K562 (cell line): Measurements from ENCODE around the gene WDR64. TPM values are rescaled to one million over a fixed set of nuclear protein-coding genes. Genes with fewer than 3 reads are reported as not detected.

Experiments
- ATAC-seq: fragments of 200-7000 bp; cut with Tn5 transposase; 3 replicates; pipeline ENCODE4 v1.9.1; 2020; ENCODE audit warnings: moderate library complexity
- BruUV-seq: library from RNA; stranded (reverse); fragments of 400-500 nt; replicated peaks from 2 replicates; lab custom pipeline; 2021; lab: Mats Ljungman, UMichigan
- CTCF ChIA-PET: fragments of 300-600 bp; formaldehyde crosslinking; extraction: SDS; loops from one replicate; lab custom pipeline; 2021; ENCODE audit warnings: low intra/inter-chr PET ratio; lab: Yijun Ruan, JAX
- POLR2A ChIA-PET: fragments of 300-600, 350-650 bp; sonication (Branson Sonifier 250); formaldehyde crosslinking; extraction: SDS; loops from one replicate; lab custom pipeline; 2021; ENCODE audit warnings: antibody characterized with exemption, inconsistent platforms; lab: Yijun Ruan, JAX
- DNase-seq, 4 experiments: peaks; one replicate each; pipeline versions ENCODE4 v3.0.0 to v3.0.0-alpha.2; 2011 to 2018; ENCODE audit warnings: low spot score in 3 of 4, mixed read lengths in 3 of 4; ENCODE audit errors: extremely low read depth in 1 of 4
- FAIRE-seq: peaks from 2 replicates; lab custom pipeline; 2011; peaks lifted over from hg19 to GRCh38; lab: Jason Lieb, UNC
- H2AFZ ChIP-seq: 2 replicates; pipeline ENCODE4 v1.6.0; 2011; ENCODE audit warnings: low read depth, low read length, control low read depth, inconsistent platforms
- H3K27ac ChIP-seq: fragments of 200-600 bp; 3 replicates; pipeline ENCODE4 v1.8.0; 2011; ENCODE audit warnings: low read depth, mild to moderate bottlenecking, control low read depth, inconsistent platforms, low read length, moderate library complexity, mixed read lengths; ENCODE audit errors: extremely low read depth
- H3K27me3 ChIP-seq, 2 experiments: fragments of 300-600 bp in 1 of 2; 2 replicates in 1 of 2; 3 replicates in 1 of 2; pipeline versions ENCODE4 v1.6.0 to v1.8.0; 2011; ENCODE audit warnings: inconsistent platforms in 2 of 2, low read length in 2 of 2, mild to moderate bottlenecking in 1 of 2, mixed read lengths in 1 of 2, moderate library complexity in 1 of 2; ENCODE audit not compliant: control insufficient read depth in 2 of 2, insufficient read depth in 2 of 2
- H3K36me3 ChIP-seq: fragments of 300-600 bp; 3 replicates; pipeline ENCODE4 v1.8.0; 2011; ENCODE audit warnings: mild to moderate bottlenecking, low read length, inconsistent platforms; ENCODE audit not compliant: control insufficient read depth, insufficient read depth
- H3K4me1 ChIP-seq, 2 experiments: fragments of 200-600 bp in 1 of 2; replicated peaks in 1 of 2; 2 replicates in 1 of 2; 3 replicates in 1 of 2; pipeline versions ENCODE4 v1.5.1 to v1.8.0; 2011; ENCODE audit warnings: inconsistent platforms in 2 of 2, low read length in 2 of 2, mild to moderate bottlenecking in 1 of 2, mixed read lengths in 1 of 2, moderate library complexity in 1 of 2; ENCODE audit not compliant: control insufficient read depth in 2 of 2, insufficient read depth in 2 of 2
- H3K4me2 ChIP-seq: 2 replicates; pipeline ENCODE4 v1.6.1; 2011; ENCODE audit warnings: low read length, control low read depth, inconsistent platforms, mixed read lengths; ENCODE audit not compliant: insufficient read depth
- H3K4me3 ChIP-seq: fragments of 200-600 bp; sonication (generic), shearing (Covaris generic); 2 replicates; pipeline ENCODE4 v1.5.1; 2016; ENCODE audit warnings: control low read depth, inconsistent platforms
- H3K79me2 ChIP-seq: fragments of 200-600 bp; 3 replicates; pipeline ENCODE4 v1.8.0; 2011; ENCODE audit warnings: low read length, inconsistent platforms; ENCODE audit not compliant: control insufficient read depth, insufficient read depth
- H3K9ac ChIP-seq, 2 experiments: 2 replicates each; pipeline versions ENCODE4 v1.6.0 to v1.6.1; 2011; ENCODE audit warnings: low read depth in 2 of 2, low read length in 2 of 2, control low read depth in 1 of 2, inconsistent platforms in 1 of 2, mild to moderate bottlenecking in 1 of 2, mixed read lengths in 1 of 2; ENCODE audit not compliant: insufficient read depth in 1 of 2
- H3K9me1 ChIP-seq: one replicate; pipeline ENCODE4 v1.6.0; 2011; ENCODE audit warnings: inconsistent platforms, mild to moderate bottlenecking, low read length, moderate library complexity; ENCODE audit not compliant: control insufficient read depth, insufficient read depth
- H3K9me3 ChIP-seq: replicated peaks from 2 replicates; pipeline ENCODE4 v1.5.1; 2011; ENCODE audit warnings: low read depth, low read length, inconsistent platforms; ENCODE audit not compliant: control insufficient read depth, insufficient read depth
- H4K20me1 ChIP-seq: replicated peaks from 2 replicates; pipeline ENCODE4 v1.6.1; 2011; ENCODE audit warnings: low read length, inconsistent platforms, mixed read lengths; ENCODE audit not compliant: control insufficient read depth, insufficient read depth
- CCNT2 ChIP-seq: IDR thresholded peaks from 2 replicates; pipeline ENCODE4 v1.6.1; 2011; ENCODE audit warnings: borderline replicate concordance, low read depth, mild to moderate bottlenecking, moderate library complexity, mixed read lengths, low read length; ENCODE audit not compliant: insufficient read length; ENCODE audit errors: extremely low read depth
- ESRRA ChIP-seq: fragments of 450-650 bp; IDR thresholded peaks from 2 replicates; pipeline ENCODE4 v1.6.1; 2014; ENCODE audit warnings: low read depth, mild to moderate bottlenecking, moderate library complexity, borderline replicate concordance
- IRF1 ChIP-seq: sonication (generic); formaldehyde crosslinking; IDR thresholded peaks from 2 replicates; pipeline ENCODE4 v1.8.0; 2022; ENCODE audit warnings: missing genetic modification reagents, mild to moderate bottlenecking, borderline replicate concordance
- MAX ChIP-seq: sonication (generic); formaldehyde crosslinking; IDR thresholded peaks from 2 replicates; pipeline ENCODE4 v1.9.0; 2022; ENCODE audit warnings: mild to moderate bottlenecking, missing genetic modification reagents
- MEF2A ChIP-seq: IDR thresholded peaks from 2 replicates; pipeline ENCODE4 v1.6.1; 2011; ENCODE audit warnings: low read depth, mild to moderate bottlenecking, low read length, moderate library complexity; ENCODE audit not compliant: control insufficient read depth
- MEIS2 ChIP-seq: fragments of 450-650 bp; IDR thresholded peaks from 2 replicates; pipeline ENCODE4 v1.6.1; 2014; ENCODE audit warnings: mild to moderate bottlenecking; ENCODE audit not compliant: partially characterized antibody
- MITF ChIP-seq: IDR thresholded peaks from 2 replicates; pipeline ENCODE4 v1.6.1; 2014; ENCODE audit warnings: antibody characterized with exemption
- PHTF2 ChIP-seq: fragments of 250-450 bp; sonication (Bioruptor Pico); IDR thresholded peaks from 2 replicates; pipeline ENCODE4 v1.5.0; 2021; ENCODE audit warnings: mild to moderate bottlenecking
- THRAP3 ChIP-seq: fragments of 450-650 bp; IDR thresholded peaks from 2 replicates; pipeline ENCODE4 v1.6.1; 2016; ENCODE audit warnings: mild to moderate bottlenecking, inconsistent platforms, borderline replicate concordance
- ZBTB2 ChIP-seq: fragments of 450-650 bp; IDR thresholded peaks from 2 replicates; pipeline ENCODE4 v1.6.1; 2016; ENCODE audit warnings: antibody characterized with exemption
- ZKSCAN8 ChIP-seq: fragments of 200-800 bp; sonication (Bioruptor generic); IDR thresholded peaks from 2 replicates; pipeline ENCODE4 v1.6.1; 2016; ENCODE audit warnings: missing genetic modification characterization, missing compliant biosample characterization
- ZNF583 ChIP-seq: fragments of 250-450 bp; sonication (Bioruptor Pico); IDR thresholded peaks from 2 replicates; pipeline ENCODE4 v1.4.0; 2020
- WGBS: fragments of 100-300 bp; shearing (Covaris generic); methylation state at CpG from one replicate; pipeline ENCODE4 v1.1.6; 2016; ENCODE audit warnings: low coverage, mixed read lengths; ENCODE audit not compliant: insufficient coverage; ENCODE audit errors: missing lambda C conversion rate; 5-methylcytosine and 5-hydroxymethylcytosine counted together
- in situ Hi-C: fragments of 300-500 bp; cut with MboI; formaldehyde crosslinking; loops from 4 replicates; pipeline ENCODE4 v1.15.0; 2018; ENCODE audit warnings: inconsistent platforms, mixed read lengths
- intact Hi-C: fragments of 100-400 bp; cut with micrococcal nuclease; formaldehyde crosslinking; loops from 2 replicates; pipeline ENCODE4 v1.14.2; 2022
- polyA plus RNA-seq, 8 experiments: library from polyadenylated mRNA; depleted of rRNA in 4 of 8; stranded (reverse) in 5 of 8; unstranded in 3 of 8; fragments of >200 nt; fragmentation: Nextera tagmentation in 2 of 8; fragmentation: Illumina TruSeq in 1 of 8; extraction: Ambion mirVana in 2 of 8; extraction: Trizol in 1 of 8; gene quantifications; 2 replicates each; pipeline versions ENCODE4 v1.2.1 to v1.2.3, GENCODE V29; 2011 to 2014; ENCODE audit warnings: inconsistent platforms in 1 of 8, missing spikeins in 1 of 8
- total RNA-seq, 7 experiments: library from RNA; depleted of rRNA in 6 of 7; stranded (reverse); fragments of >200 nt in 6 of 7; fragmentation: Illumina TruSeq in 2 of 7; extraction: Trizol in 2 of 7; gene quantifications; 2 replicates each; pipeline versions ENCODE4 v1.2.1 to v1.2.3, GENCODE V29; 2011 to 2021; ENCODE audit warnings: low replicate concordance in 1 of 7
- TF ChIP-seq, protein P1 (sequence below): sonication (generic); formaldehyde crosslinking; IDR thresholded peaks from 2 replicates; pipeline ENCODE4 v1.8.0; 2022; ENCODE audit warnings: mild to moderate bottlenecking, missing genetic modification reagents
- TF ChIP-seq, protein P2 (sequence below), 2 experiments: fragments of 200-800 bp in 1 of 2; sonication (Bioruptor generic) in 1 of 2; sonication (generic) in 1 of 2; formaldehyde crosslinking in 1 of 2; IDR thresholded peaks in 1 of 2; conservative IDR thresholded peaks in 1 of 2; 2 replicates each; pipeline versions ENCODE4 v1.5.0 to v1.6.1; 2016 to 2020; ENCODE audit warnings: missing compliant biosample characterization in 1 of 2, missing genetic modification characterization in 1 of 2, missing genetic modification reagents in 1 of 2

WDR64 gene
- total and polyA plus RNA-seq, 9 of the 15 experiments (the other 6 are each of a cell fraction or from before 2014, with no cell fraction given): 0.06 to 0.29 (median 0.19) TPM; not detected in 5

- TF ChIP-seq, protein P1, sequence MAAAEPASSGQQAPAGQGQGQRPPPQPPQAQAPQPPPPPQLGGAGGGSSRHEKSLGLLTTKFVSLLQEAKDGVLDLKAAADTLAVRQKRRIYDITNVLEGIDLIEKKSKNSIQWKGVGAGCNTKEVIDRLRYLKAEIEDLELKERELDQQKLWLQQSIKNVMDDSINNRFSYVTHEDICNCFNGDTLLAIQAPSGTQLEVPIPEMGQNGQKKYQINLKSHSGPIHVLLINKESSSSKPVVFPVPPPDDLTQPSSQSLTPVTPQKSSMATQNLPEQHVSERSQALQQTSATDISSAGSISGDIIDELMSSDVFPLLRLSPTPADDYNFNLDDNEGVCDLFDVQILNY (CRISPR knock-in tag): no peak
- peak; percentile 70 for TF ChIP-seq MEIS2
Measured at GRCh38 chr1:241782396-241782795, 130.3 kb downstream of the WDR64 start (continued).

GRCh38 chr1:241787691-241788090, 135.6 kb downstream of the WDR64 start:
- Histone ChIP-seq H3K9me3 (no peaks in the 10 kb centered on the region), H3K27ac (no peak overlapping the region), H3K36me3 (no peaks in the 10 kb centered on the region), H3K27me3 (no peaks in the 10 kb centered on the region), H3K4me2 (no peak overlapping the region), H3K9me1 (no peaks in the 10 kb centered on the region), H3K79me2 (no peaks in the 10 kb centered on the region), H2AFZ (peak overlapping the region; percentile 1; the same call in 1 of the 2 replicates), H3K4me3 (no peak overlapping the region), H3K4me1 (no peaks in the 10 kb centered on the region; a peak in 1 of 5 replicates), H3K9ac (no peak overlapping the region), H4K20me1 (no peaks in the 10 kb centered on the region)
- whole genome bisulfite sequencing: 46% methylated on average over 4 of the region's 4 CpGs
- in situ Hi-C loops: no loop called here
- intact Hi-C loops: no loop called here
- POLR2A ChIA-PET: interaction anchor here (1.8 kb wide), 1 partner anchor 9 kb away, joined by 6 read pairs; no protein-coding TSS in a partner anchor
- DNase-seq (no peak), ATAC-seq (no peak), FAIRE-seq (no peak)
- CTCF ChIA-PET: no interaction called here
- no TSS peak for BruUV-seq
- TF ChIP-seq ZKSCAN8: no peak
- TF ChIP-seq PHTF2 (CRISPR knock-in tag): no peak
- no peak for TF ChIP-seq MAX
- TF ChIP-seq ESRRA: no peak
- no peak for TF ChIP-seq MEF2A
- TF ChIP-seq ZNF583: no peak
- TF ChIP-seq, protein P2, sequence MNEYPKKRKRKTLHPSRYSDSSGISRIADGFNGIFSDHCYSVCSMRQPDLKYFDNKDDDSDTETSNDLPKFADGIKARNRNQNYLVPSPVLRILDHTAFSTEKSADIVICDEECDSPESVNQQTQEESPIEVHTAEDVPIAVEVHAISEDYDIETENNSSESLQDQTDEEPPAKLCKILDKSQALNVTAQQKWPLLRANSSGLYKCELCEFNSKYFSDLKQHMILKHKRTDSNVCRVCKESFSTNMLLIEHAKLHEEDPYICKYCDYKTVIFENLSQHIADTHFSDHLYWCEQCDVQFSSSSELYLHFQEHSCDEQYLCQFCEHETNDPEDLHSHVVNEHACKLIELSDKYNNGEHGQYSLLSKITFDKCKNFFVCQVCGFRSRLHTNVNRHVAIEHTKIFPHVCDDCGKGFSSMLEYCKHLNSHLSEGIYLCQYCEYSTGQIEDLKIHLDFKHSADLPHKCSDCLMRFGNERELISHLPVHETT (CRISPR knock-in tag; conservative IDR thresholded peaks at IDR 0.05 in 1 of 2, IDR thresholded peaks at IDR 0.05 in 1 of 2): no peak
- no peak for TF ChIP-seq MITF
- TF ChIP-seq ZBTB2: no peak
- TF ChIP-seq THRAP3: no peak
- no peak for TF ChIP-seq IRF1
- no peak for TF ChIP-seq CCNT2
